Body of pancreas (tissue), 4 donors: ENCODE measurements around the gene SMIM36.

ENCODE experiments used
- POLR2A ChIP-seq, 3 donors: fragments of 450-650 bp; IDR thresholded peaks; one replicate each; pipeline ENCODE4 v1.6.1; 2016; ENCODE audit warnings: antibody characterized with exemption in 3 of 3, mild to moderate bottlenecking in 2 of 3
- TF ChIP-seq, protein P1 (sequence below), 7 experiments: fragments of 450-650 bp in 4 of 7; fragments of 200-600 bp in 3 of 7; sonication (generic) in 3 of 7; IDR thresholded peaks; one replicate each; pipeline ENCODE4 v1.5.1; 2016 to 2019; ENCODE audit warnings: antibody characterized with exemption in 7 of 7

DNA sequence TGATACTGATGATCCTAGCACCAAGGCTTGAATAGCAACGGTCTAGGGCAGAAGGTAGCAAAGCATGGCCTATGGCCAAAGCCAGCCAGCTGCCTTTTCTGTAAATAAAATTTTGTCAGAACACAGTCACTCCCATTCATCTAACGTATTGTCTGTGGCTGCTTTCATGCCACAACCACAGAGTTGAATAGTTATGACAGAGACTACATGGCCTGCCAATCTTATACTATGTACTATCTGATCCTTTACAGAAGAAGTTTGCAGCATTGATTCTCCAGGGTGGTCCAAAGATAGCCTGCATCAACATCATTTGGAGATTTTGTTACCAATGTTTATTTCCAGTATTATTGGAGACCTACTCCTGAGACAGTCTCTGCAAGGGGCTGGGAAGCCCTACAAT lies 69.7 kb downstream of the SMIM36 start:
- TF ChIP-seq POLR2A (IDR thresholded peaks at IDR 0.05), result no peak
- TF ChIP-seq, protein P1, sequence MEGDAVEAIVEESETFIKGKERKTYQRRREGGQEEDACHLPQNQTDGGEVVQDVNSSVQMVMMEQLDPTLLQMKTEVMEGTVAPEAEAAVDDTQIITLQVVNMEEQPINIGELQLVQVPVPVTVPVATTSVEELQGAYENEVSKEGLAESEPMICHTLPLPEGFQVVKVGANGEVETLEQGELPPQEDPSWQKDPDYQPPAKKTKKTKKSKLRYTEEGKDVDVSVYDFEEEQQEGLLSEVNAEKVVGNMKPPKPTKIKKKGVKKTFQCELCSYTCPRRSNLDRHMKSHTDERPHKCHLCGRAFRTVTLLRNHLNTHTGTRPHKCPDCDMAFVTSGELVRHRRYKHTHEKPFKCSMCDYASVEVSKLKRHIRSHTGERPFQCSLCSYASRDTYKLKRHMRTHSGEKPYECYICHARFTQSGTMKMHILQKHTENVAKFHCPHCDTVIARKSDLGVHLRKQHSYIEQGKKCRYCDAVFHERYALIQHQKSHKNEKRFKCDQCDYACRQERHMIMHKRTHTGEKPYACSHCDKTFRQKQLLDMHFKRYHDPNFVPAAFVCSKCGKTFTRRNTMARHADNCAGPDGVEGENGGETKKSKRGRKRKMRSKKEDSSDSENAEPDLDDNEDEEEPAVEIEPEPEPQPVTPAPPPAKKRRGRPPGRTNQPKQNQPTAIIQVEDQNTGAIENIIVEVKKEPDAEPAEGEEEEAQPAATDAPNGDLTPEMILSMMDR (IDR thresholded peaks at IDR 0.05), result no peak
